GM21526 (cell line): Measurements from ENCODE around the gene PLEKHG4B.
"Not testable (repeated sequence)": the region's sequence is repeated elsewhere in the genome, so short reads cannot be mapped to it uniquely, and the experiment has no call there.

ENCODE experiments used
- ATAC-seq: cut with Tn5 transposase; IDR thresholded peaks from one replicate; pipeline ENCODE4 v1.9.1; 2021; ENCODE audit warnings: moderate library complexity; ENCODE audit not compliant: unreplicated experiment, low FRiP score

The PLEKHG4B gene

DNA sequence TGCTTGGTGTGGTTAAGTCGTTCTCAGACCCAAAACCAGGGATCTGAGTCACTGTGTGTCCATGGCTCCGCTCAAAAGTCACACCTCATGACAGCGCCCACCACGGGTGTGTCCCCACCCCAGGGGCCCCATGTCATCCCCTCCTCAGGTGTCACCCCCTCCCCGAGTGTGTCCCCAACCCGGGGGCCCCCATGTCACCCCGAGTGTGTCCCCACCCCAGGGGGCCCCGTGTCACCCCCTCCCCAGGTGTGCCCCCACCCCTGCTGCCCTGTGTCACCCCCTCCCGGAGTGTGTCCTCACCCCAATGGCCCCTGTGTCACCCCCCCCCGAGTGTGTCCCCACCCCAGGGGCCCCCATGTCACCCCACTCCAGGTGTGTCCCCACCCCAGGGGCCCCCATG is 104.4 kb downstream of the PLEKHG4B start:
- ATAC-seq = no peak

GRCh38 chr5:197031-197430 is 105.1 kb downstream of the PLEKHG4B start:
- ATAC-seq = not testable (repeated sequence)

DNA sequence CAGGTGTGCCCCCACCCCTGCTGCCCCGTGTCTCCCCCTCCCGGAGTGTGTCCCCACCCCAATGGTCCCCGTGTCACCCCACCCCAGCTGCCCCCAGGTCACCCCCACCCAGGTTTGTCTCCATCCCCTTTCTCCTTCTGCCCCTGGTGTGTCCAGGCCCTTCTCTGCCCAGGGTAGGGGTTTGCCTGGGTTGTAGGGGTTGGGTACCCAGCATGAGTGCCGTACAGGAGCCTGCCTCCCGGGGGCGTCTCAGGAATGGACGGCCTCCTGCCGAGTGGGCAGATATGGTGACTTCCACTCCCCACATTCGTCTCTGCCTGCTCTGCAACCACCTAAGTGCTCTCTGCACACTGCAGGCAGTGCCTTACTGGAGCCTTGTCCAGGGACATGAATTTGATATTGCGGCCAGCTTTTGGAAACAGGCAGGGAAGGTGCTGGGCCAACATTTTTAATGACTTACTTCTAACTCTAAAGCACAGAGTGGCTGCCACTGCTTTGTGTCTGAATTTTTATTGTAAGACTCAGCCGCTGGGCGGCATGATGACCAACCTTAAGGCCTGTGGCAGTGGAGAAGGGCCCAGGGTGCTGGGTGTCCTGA is 106.0 kb downstream of the PLEKHG4B start:
- ATAC-seq = no peak

DNA sequence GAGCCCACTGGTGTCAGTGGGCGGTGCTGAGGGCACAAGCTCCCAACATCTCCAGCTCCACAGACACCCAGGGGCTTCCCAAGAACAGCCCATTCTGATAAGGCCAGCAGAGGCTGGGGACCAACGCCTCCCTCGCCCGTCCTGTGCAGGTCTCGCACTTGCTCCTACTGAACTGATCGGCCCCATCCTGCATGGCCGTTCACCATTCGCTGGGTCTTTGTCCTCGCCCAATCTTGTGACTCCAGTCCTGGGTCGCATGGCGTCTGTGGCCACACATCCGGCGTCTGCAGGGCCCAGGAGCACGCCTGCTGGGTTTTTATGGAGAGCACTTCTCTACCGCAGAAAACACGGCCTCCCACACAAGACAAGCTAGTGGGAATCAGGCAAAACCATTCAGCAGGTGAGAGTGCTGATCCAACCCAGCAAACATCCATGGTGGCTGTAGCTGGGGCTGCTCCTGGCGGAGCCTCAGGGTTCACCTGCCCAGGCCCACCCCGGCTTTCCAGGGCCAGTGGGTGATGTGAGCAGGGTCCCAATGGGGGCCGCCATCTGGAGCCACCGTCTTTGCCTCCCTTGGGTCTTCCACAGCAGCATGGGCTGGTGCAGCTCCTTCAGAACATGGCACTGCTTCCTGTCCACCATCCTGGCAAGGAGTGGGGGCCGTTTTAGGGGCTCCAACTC is 106.7 kb downstream of the PLEKHG4B start:
- ATAC-seq = no peak

DNA sequence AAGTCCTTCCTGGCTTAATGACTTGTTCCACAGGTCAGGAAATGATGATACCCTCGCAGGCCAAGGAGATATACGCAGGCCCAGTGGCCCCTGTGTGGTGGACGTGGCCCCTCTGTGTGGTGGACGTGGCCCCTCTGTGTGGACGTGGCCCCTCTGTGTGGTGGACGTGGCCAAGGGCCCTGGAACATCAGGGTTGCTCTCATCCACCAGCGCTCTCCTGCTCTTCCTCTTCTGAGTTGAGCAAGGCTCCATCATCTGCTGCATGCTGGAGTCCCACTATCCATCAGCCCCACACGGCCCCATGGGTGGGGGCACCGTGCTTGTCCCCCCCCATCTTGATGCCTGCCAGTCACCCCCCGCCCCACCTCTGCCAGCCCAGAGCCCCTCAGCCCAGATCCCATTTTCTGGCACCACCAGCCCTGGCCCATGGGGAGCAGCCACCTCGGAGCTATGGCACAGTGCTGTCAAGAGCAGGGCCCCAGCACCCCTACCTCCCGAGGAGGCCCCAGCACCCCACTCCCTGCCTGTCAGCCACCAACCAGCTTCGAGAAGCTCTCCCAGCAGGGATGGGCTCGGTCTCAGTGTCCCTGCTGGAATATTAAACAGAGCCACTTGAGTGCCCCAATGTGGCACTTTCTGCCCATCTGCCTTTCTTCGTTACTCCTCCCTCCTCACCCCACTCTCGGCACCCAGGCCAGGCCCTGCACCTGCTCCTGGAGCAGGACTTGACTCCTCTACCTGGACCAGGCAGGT is 107.4 kb downstream of the PLEKHG4B start:
- no peak for ATAC-seq

DNA sequence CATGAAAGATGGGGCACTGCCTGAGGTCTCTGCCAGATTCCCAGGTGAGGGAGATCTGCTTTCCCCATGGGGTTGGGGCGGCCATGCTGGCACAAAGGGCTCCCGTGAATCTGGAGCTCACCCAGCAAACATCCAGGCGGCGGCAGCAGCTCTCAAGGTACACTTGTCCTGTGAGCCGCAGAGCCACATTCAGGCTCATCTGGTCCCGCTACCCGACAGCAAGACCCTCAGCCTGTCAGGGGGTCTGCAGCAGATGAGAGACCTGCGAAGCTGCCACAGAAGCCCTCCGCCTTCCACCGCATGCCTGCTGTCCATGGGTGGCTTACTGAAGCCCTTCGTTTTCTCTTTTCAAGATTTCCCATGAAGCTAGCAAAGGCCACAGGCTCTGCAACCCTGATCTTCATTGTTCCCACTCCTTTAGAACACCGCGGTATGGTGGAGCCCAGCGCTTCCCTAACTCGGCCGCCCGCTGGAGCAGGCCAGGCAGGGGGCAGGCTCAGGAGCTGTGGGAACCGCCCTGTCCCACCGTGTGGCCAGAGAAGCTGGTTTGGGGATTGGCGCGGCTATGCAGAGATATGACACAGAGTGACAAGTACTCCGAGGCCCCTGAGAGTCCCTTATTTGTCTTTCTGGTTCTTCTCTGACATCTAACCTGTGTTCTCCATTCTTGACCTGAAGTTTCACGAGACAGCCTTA is 108.1 kb downstream of the PLEKHG4B start:
- ATAC-seq = no peak

DNA sequence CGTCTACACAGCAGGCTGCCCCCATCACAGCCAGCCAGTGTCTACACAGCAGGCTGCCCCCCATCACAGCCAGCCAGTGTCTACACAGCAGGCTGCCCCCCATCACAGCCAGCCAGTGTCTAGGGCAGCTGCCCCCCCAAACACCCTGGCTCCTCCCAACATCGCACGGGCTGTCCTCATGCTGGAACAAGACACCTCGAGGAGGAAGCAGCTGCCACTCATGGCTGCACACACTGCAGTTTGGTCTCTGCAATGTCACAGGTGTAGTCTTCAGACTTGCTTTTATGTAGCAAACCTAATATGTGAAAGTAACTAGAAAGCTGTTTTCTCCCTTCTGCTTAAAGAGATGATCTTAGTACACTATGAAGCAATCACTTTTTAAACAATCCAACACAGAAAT is 109.0 kb downstream of the PLEKHG4B start:
- no peak for ATAC-seq

DNA sequence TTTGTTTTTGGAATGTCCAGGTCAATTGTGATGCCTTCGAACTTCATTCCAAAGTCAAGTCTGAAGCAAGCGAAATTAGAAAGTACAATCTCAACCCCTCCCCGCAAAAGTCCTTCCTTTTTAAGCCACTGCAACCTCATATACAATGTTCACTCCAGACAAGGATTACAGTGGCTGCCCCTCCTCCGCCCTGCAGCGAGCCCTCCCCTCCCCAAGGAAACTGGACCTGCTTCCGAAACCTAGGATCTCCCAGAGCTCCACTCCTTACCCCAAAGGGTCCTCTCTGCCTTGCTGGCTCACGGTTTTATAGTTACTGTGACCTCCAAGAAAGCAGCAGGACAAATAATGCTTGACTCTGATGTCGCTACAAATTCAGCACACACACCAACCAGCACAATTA is 109.7 kb downstream of the PLEKHG4B start:
- ATAC-seq = no peak

GRCh38 chr5:203246-203930 is 111.4 kb downstream of the PLEKHG4B start:
- no peak for ATAC-seq

DNA sequence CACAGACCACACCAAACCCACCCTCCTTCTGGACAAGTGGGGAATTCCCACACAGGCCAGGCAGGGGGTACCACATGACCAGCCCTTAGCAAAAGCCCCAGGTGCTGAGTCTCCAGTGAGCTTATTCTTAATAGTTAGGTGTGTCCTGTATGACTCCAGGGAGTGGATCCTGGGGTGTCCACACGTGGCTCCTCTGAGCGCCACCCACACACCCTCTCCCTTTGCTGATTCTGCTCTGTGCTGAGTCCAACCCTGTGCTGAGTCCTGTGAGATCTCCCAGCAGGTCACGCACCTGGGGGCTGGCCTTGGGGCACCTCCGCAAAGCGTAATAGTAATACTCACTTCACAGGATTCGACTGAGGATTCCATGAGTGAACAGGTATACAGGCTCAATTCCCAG is 112.0 kb downstream of the PLEKHG4B start:
- no peak for ATAC-seq

GRCh38 chr5:204462-204861 is 112.5 kb downstream of the PLEKHG4B start:
- ATAC-seq = no peak

GRCh38 chr5:204966-205670 is 113.2 kb downstream of the PLEKHG4B start:
- ATAC-seq = no peak

GRCh38 chr5:206406-206805 is 114.4 kb downstream of the PLEKHG4B start:
- no peak for ATAC-seq

DNA sequence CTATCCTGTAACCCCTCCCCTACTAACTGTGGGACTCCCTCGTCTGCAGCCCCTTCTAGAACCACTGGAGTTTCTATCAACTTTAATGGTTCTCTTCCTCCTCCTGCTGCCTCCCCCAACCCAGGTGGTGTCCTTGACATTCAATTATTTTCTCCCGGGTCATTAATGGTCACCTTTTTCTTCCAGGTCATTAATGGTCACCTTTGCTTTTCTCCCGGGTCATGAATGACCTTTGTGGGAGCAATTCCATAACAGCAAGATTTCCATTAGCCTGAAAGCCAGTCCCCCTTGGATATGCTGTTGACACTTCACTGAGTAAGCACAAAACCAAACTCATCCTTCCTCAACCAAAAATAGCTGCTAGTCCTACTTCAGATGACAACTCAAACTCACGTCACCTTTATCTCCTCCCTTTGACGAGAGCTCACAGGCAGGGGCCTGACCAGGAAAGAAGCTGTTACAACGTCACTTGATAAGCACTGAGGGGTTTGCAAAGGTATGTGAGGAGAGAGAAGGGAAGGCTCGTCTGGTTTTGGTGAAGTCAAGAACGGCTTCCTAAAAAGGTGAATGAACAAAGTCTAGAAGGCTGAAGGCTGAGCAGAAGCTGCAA is 115.1 kb downstream of the PLEKHG4B start:
- no peak for ATAC-seq

GRCh38 chr5:207599-207998 is 115.6 kb downstream of the PLEKHG4B start:
- no peak for ATAC-seq

DNA sequence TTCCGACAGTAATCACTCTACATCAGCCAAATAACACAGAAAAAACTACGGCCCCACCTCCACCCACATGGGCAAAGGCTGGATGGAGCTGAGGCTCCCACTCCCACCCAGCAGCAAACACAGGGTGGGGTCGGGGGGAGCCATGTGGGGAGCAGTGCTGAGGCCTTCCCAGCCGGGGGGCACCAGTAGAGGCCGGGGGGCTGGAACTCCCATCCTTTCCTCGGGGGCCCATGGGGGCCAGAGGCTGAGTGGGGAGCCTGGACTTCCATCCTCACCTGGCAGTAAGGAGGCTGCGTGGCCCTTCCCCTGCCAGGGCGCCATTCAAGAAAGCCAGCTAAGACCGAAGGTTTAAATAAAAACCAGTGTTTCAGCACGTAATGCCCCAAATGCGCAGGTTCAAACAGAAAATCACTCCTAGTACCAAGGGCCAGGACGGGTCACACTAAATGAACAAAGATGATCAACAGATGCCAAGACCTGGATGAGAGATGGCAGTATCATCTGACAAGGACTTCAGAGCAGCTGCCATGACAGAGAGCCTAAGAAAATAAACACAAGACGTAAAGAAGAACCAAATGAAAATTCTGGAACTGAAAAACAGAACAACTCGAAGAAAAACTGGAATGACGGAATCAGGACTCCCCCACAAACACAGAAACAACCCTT is 116.6 kb downstream of the PLEKHG4B start:
- no peak for ATAC-seq

DNA sequence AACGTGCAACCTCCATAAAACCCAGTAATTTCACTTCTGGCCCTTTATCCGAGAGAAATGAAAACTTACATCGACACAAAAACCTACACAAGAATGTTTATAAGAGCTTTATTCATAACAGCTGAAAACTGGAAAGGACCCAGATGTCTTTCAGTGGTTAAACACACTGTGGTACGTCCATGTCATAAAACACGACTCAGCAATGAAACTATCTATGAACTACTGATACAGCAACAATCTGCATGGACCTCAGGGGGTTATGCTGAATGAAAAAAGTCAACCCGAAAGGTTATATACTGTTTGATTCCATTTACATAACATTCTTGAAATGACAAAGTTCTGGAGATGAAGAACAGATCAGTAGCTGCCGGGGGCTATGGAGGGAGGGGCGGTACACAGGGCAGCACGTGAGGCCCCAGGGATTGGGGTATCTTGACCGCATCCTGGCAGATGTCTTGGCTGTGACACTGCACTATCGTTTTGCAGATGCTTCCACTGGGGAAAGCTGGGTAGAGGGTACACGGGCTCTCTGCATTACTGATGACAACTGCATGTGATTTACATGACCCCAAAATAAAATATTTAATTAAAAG is 121.9 kb downstream of the PLEKHG4B start:
- ATAC-seq = no peak

GRCh38 chr5:215256-215655 is 123.3 kb downstream of the PLEKHG4B start:
- ATAC-seq = not testable (repeated sequence)

DNA sequence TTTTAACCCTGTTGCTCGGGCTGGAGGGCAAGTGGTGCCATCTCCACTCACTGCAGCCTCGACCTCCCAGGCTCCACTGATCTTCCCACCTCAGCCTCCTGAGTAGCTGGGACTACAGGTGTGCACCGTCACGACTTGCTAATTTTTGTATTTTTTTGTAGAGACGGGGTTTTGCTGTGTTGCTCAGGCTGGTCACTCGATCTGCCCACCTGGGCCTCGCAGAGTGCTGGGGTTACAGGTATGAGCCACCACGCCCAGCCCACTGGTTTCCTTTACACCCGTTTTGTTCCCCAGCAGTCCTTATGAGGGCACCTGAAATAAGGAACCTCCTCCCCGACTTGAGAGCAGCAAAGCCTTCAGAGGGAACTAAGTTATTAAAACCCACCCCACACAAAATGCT is 124.1 kb downstream of the PLEKHG4B start:
- ATAC-seq = not testable (repeated sequence)
